ENCODE measurements around the gene CHPT1.
"Not testable (repeated sequence)": the region's sequence is repeated elsewhere in the genome, so short reads cannot be mapped to it uniquely, and the experiment has no call there.

Gene CHPT1

GRCh38 chr12:101729842-101730241, 32.4 kb downstream of the CHPT1 start:
- no peak for DNase-seq

- DNase-seq, result no peak
These were observed 34.9 kb downstream of the CHPT1 start for GRCh38 chr12:101732318-101732717.

- DNase-seq, result no peak
These were observed 35.7 kb downstream of the CHPT1 start for GRCh38 chr12:101733166-101733565.

GRCh38 chr12:101734482-101734881, 37.0 kb downstream of the CHPT1 start:
- not testable (repeated sequence) for DNase-seq

GRCh38 chr12:101737476-101737875, 40.0 kb downstream of the CHPT1 start:
- no peak for DNase-seq

- no peak for DNase-seq
These were observed 41.7 kb downstream of the CHPT1 start, which contains the start of gene SYCP3 for GRCh38 chr12:101738920-101739665. Gene SYCP3, minus strand, starts transcription at chr12:101739462. Its CDS starts 1,527 bp downstream, at chr12:101737935.

- no peak for DNase-seq
These were observed 43.1 kb downstream of the CHPT1 start for GRCh38 chr12:101740566-101740965.

GRCh38 chr12:101740980-101741379, 43.5 kb downstream of the CHPT1 start:
- DNase-seq, result no peak

- DNase-seq, result no peak
These were observed 45.8 kb downstream of the CHPT1 start for GRCh38 chr12:101743242-101743641.

GRCh38 chr12:101743724-101744472, 46.5 kb downstream of the CHPT1 start:
- DNase-seq, result no peak

GRCh38 chr12:101745481-101745880, 48.0 kb downstream of the CHPT1 start:
- DNase-seq, result no peak

GRCh38 chr12:101746196-101746595, 48.8 kb downstream of the CHPT1 start:
- no peak for DNase-seq

GRCh38 chr12:101746661-101747060, 49.2 kb downstream of the CHPT1 start:
- no peak for DNase-seq

- no peak for DNase-seq
These were observed 50.3 kb downstream of the CHPT1 start for GRCh38 chr12:101747697-101748096.

GRCh38 chr12:101748907-101749306, 51.5 kb downstream of the CHPT1 start:
- DNase-seq, result no peak

- DNase-seq, result no peak
These were observed 52.2 kb downstream of the CHPT1 start for GRCh38 chr12:101749657-101750056.

GRCh38 chr12:101750152-101750551, 52.7 kb downstream of the CHPT1 start:
- no peak for DNase-seq

GRCh38 chr12:101759396-101760047, 62.1 kb downstream of the CHPT1 start:
- peak; percentile 35 for DNase-seq

- DNase-seq, result peak; percentile 14
These were observed 63.9 kb downstream of the CHPT1 start for GRCh38 chr12:101761350-101761749.

- DNase-seq, result no peak
These were observed 64.3 kb downstream of the CHPT1 start for GRCh38 chr12:101761781-101762180.

- no peak for DNase-seq
These were observed 65.9 kb downstream of the CHPT1 start for GRCh38 chr12:101763246-101763931.

GRCh38 chr12:101764051-101764792, 66.8 kb downstream of the CHPT1 start:
- no peak for DNase-seq

Data from EL (cell line).